Thoracic aorta (tissue), 2 donors: Measurements from ENCODE around the gene LDLRAD4. TPM values are rescaled to one million over a fixed set of nuclear protein-coding genes. Genes with fewer than 3 reads are reported as not detected.

ENCODE experiments used
- ATAC-seq: fragments of 150-250 bp; one replicate; pipeline ENCODE4 v1.8.0; 2017; ENCODE audit warnings: low read depth; ENCODE audit not compliant: insufficient number of reproducible peaks, low FRiP score
- DNase-seq: peaks from one replicate; pipeline ENCODE4 v3.0.0-alpha.2; 2020; ENCODE audit warnings: low spot score
- H3K27ac ChIP-seq, 2 donors: fragments of 200-600 bp; sonication (generic); 1 replicate in 1 of 2; 2 replicates in 1 of 2; pipeline ENCODE4 v1.5.1; 2016; ENCODE audit warnings: mild to moderate bottlenecking in 2 of 2, moderate library complexity in 2 of 2
- H3K27me3 ChIP-seq: fragments of 200-600 bp; sonication (generic); replicated peaks from 2 replicates; pipeline ENCODE4 v1.6.0; 2016; ENCODE audit warnings: mild to moderate bottlenecking; ENCODE audit not compliant: insufficient read depth
- H3K36me3 ChIP-seq: fragments of 200-600 bp; sonication (generic); one replicate; pipeline ENCODE4 v1.5.1; 2016
- H3K4me1 ChIP-seq, 2 donors: fragments of 200-600 bp; sonication (generic); 1 replicate in 1 of 2; 2 replicates in 1 of 2; pipeline versions ENCODE4 v1.5.1 to v1.6.0; 2016; ENCODE audit warnings: low read depth in 2 of 2, mild to moderate bottlenecking in 1 of 2; ENCODE audit not compliant: control insufficient read depth in 1 of 2
- H3K4me3 ChIP-seq: fragments of 200-600 bp; sonication (generic); 2 replicates; pipeline ENCODE4 v1.5.1; 2016; ENCODE audit warnings: mild to moderate bottlenecking
- H3K9me3 ChIP-seq: fragments of 200-600 bp; sonication (generic); 2 replicates; pipeline ENCODE4 v1.5.1; 2016
- CTCF ChIP-seq: fragments of 200-600 bp; sonication (generic); IDR thresholded peaks from one replicate; pipeline ENCODE4 v1.5.1; 2019; ENCODE audit warnings: antibody characterized with exemption
- total RNA-seq, 2 donors: library from RNA; depleted of rRNA; stranded (reverse); fragments of >200 nt; gene quantifications; one replicate each; pipeline versions ENCODE4 v1.1.0 to v1.2.3, GENCODE V29; 2016

LDLRAD4 gene
- total RNA-seq, 2 donors from 2014 or later: 98.4 to 135 TPM

- Histone ChIP-seq H3K9me3 (no peaks in the 10 kb centered on the region), H3K27me3 (no peaks in the 10 kb centered on the region), H3K4me1 (peaks cover 0 to 3% of the 10 kb centered on the region in 2 donors), H3K27ac (no peak overlapping the region), H3K36me3 (peaks cover 5% of the 10 kb centered on the region), H3K4me3 (no peak overlapping the region)
- TF ChIP-seq CTCF: no peak
- ATAC-seq (no peak), DNase-seq (no peak)
Measured at GRCh38 chr18:13587937-13588336, 369.4 kb downstream of the LDLRAD4 start.

- no peak for TF ChIP-seq CTCF
- ATAC-seq: no peak
- H3K4me1 ChIP-seq: peaks cover 0 to 3% of the 10 kb centered on the region in 2 donors
Measured at GRCh38 chr18:13589316-13589715, 370.8 kb downstream of the LDLRAD4 start.

GRCh38 chr18:13589943-13590342 is 371.4 kb downstream of the LDLRAD4 start:
- TF ChIP-seq CTCF: no peak
- ATAC-seq (no peak), DNase-seq (no peak)
- Histone ChIP-seq H3K36me3 (peaks cover 5% of the 10 kb centered on the region), H3K4me3 (no peak overlapping the region), H3K27me3 (no peaks in the 10 kb centered on the region), H3K27ac (no peak overlapping the region), H3K9me3 (no peaks in the 10 kb centered on the region), H3K4me1 (peaks cover 0 to 3% of the 10 kb centered on the region in 2 donors)

More at GRCh38 chr18:13589316-13589715, 370.8 kb downstream of the LDLRAD4 start:
- H3K4me3 ChIP-seq: no peak overlapping the region
- DNase-seq: no peak
- H3K27me3 ChIP-seq: no peaks in the 10 kb centered on the region
- no peaks in the 10 kb centered on the region for H3K9me3 ChIP-seq
- no peak overlapping the region for H3K27ac ChIP-seq
- peaks cover 5% of the 10 kb centered on the region for H3K36me3 ChIP-seq

GRCh38 chr18:13592246-13592645 is 373.7 kb downstream of the LDLRAD4 start:
- TF ChIP-seq CTCF: no peak
- H3K36me3 ChIP-seq: peaks cover 5% of the 10 kb centered on the region

GRCh38 chr18:13594551-13594950 is 376.0 kb downstream of the LDLRAD4 start:
- peaks cover 0 to 3% of the 10 kb centered on the region in 2 donors for H3K4me1 ChIP-seq
- ATAC-seq (no peak), DNase-seq (no peak)
- no peaks in the 10 kb centered on the region for H3K27me3 ChIP-seq
- H3K9me3 ChIP-seq: peaks cover 17% of the 10 kb centered on the region
- peaks cover 5% of the 10 kb centered on the region for H3K36me3 ChIP-seq
- no peak overlapping the region for H3K27ac ChIP-seq
- no peak overlapping the region for H3K4me3 ChIP-seq
- TF ChIP-seq CTCF: no peak

More at GRCh38 chr18:13592246-13592645, 373.7 kb downstream of the LDLRAD4 start:
- Histone ChIP-seq H3K9me3 (peaks cover 14% of the 10 kb centered on the region), H3K27me3 (no peaks in the 10 kb centered on the region), H3K4me1 (peaks cover 0 to 3% of the 10 kb centered on the region in 2 donors), H3K27ac (no peak overlapping the region), H3K4me3 (no peak overlapping the region)
- DNase-seq: no peak
- ATAC-seq: no peak
